SK-N-SH (cell line): Measurements from ENCODE around the gene LANCL2. TPM values are rescaled to one million over a fixed set of nuclear protein-coding genes. Genes with fewer than 3 reads are reported as not detected.

ENCODE experiments used
- CTCF ChIA-PET: fragments of 300-600, 350-600 bp; formaldehyde crosslinking; extraction: SDS; loops from one replicate; lab custom pipeline; 2021; lab: Yijun Ruan, JAX
- POLR2A ChIA-PET: fragments of 350-600 bp; sonication (Branson Sonifier 250); formaldehyde crosslinking; extraction: SDS; loops from one replicate; lab custom pipeline; 2020; ENCODE audit warnings: antibody characterized with exemption, inconsistent platforms; lab: Yijun Ruan, JAX
- DNase-seq: peaks from one replicate; pipeline ENCODE4 v3.0.0; 2012
- H2AFZ ChIP-seq: fragments of 200-600 bp; sonication (generic); 2 replicates; pipeline ENCODE4 v1.8.1; 2016; ENCODE audit warnings: antibody characterized with exemption, mild to moderate bottlenecking, low read depth
- H3F3A ChIP-seq: fragments of 200-600 bp; sonication (generic); replicated peaks from 2 replicates; pipeline ENCODE3; 2016; ENCODE audit warnings: antibody characterized with exemption, mild to moderate bottlenecking; ENCODE audit not compliant: insufficient read depth
- H3K27ac ChIP-seq, 2 experiments: fragments of 200-500 bp in 1 of 2; fragments of 200-600 bp in 1 of 2; sonication (Bioruptor generic) in 1 of 2; sonication (generic), shearing (Covaris generic) in 1 of 2; 2 replicates each; pipeline versions ENCODE4 v1.5.1 to v1.6.1; 2014 to 2016; ENCODE audit warnings: low read depth in 2 of 2, inconsistent platforms in 1 of 2, low read length in 1 of 2, mild to moderate bottlenecking in 1 of 2, mixed read lengths in 1 of 2
- H3K27me3 ChIP-seq: fragments of 200-600 bp; sonication (generic), shearing (Covaris generic); 2 replicates; pipeline ENCODE4 v1.6.1; 2016; ENCODE audit warnings: mixed run types; ENCODE audit not compliant: insufficient read depth
- H3K36me3 ChIP-seq, 2 experiments: fragments of 200-500 bp in 1 of 2; fragments of 200-600 bp in 1 of 2; sonication (Bioruptor generic) in 1 of 2; sonication (generic) in 1 of 2; replicated peaks in 1 of 2; 2 replicates each; pipeline versions ENCODE3 to v1.5.1; 2014 to 2016; ENCODE audit warnings: low read length in 1 of 2, mild to moderate bottlenecking in 1 of 2; ENCODE audit not compliant: insufficient read depth in 2 of 2, control insufficient read depth in 1 of 2
- H3K4me1 ChIP-seq, 2 experiments: fragments of 200-500 bp in 1 of 2; fragments of 200-600 bp in 1 of 2; sonication (Bioruptor generic) in 1 of 2; sonication (generic), shearing (Covaris generic) in 1 of 2; 2 replicates each; pipeline versions ENCODE4 v1.5.1 to v1.6.1; 2014 to 2016; ENCODE audit warnings: low read depth in 1 of 2, low read length in 1 of 2, mixed run types in 1 of 2; ENCODE audit not compliant: insufficient read depth in 2 of 2, control insufficient read depth in 1 of 2
- H3K4me2 ChIP-seq: fragments of 200-600 bp; sonication (generic), shearing (Covaris generic); 2 replicates; pipeline ENCODE4 v1.6.1; 2017; ENCODE audit warnings: mixed run types
- H3K4me3 ChIP-seq, 2 experiments: fragments of 200-500 bp in 1 of 2; fragments of 200-600 bp in 1 of 2; sonication (Bioruptor generic) in 1 of 2; sonication (generic), shearing (Covaris generic) in 1 of 2; 2 replicates each; pipeline versions ENCODE4 v1.5.1 to v1.8.1; 2014 to 2016; ENCODE audit warnings: low read depth in 2 of 2, inconsistent platforms in 1 of 2, low read length in 1 of 2, mild to moderate bottlenecking in 1 of 2, mixed read lengths in 1 of 2, moderate library complexity in 1 of 2
- H3K79me2 ChIP-seq: fragments of 200-600 bp; sonication (generic); 2 replicates; pipeline ENCODE4 v1.8.1; 2017; ENCODE audit warnings: mild to moderate bottlenecking; ENCODE audit not compliant: insufficient read depth
- H3K9ac ChIP-seq: fragments of 200-600 bp; sonication (generic); 2 replicates; pipeline ENCODE4 v1.6.1; 2017; ENCODE audit warnings: mixed run types
- H3K9me2 ChIP-seq: fragments of 200-600 bp; sonication (generic); 2 replicates; pipeline ENCODE4 v1.6.1; 2017; ENCODE audit warnings: mixed run types
- H3K9me3 ChIP-seq: fragments of 200-600 bp; sonication (generic); 2 replicates; pipeline ENCODE4 v1.6.1; 2017; ENCODE audit warnings: mixed run types, mild to moderate bottlenecking, moderate library complexity
- H4K20me1 ChIP-seq: fragments of 200-600 bp; sonication (generic); 2 replicates; pipeline ENCODE4 v1.6.1; 2017; ENCODE audit warnings: mild to moderate bottlenecking, mixed run types; ENCODE audit not compliant: insufficient read depth
- CHD2 ChIP-seq: fragments of 150-350 bp; IDR thresholded peaks from 2 replicates; pipeline ENCODE4 v1.6.1; 2018; ENCODE audit warnings: low read length; ENCODE audit not compliant: partially characterized antibody
- ELF1 ChIP-seq: IDR thresholded peaks from 2 replicates; pipeline ENCODE4 v1.4.0; 2012
- EZH2phosphoT487 ChIP-seq: fragments of 200-600 bp; sonication (generic); IDR thresholded peaks from 2 replicates; pipeline ENCODE4 v1.6.1; 2017; ENCODE audit warnings: low read depth, mixed run types, mild to moderate bottlenecking, antibody characterized with exemption, moderate library complexity, borderline replicate concordance
- FOXJ3 ChIP-seq: sonication (generic); formaldehyde crosslinking; IDR thresholded peaks from 2 replicates; pipeline ENCODE4 v1.5.1; 2020; ENCODE audit warnings: mild to moderate bottlenecking, missing genetic modification reagents
- GABPA ChIP-seq: IDR thresholded peaks from 2 replicates; pipeline ENCODE4 v1.4.0; 2012; ENCODE audit warnings: low read depth, mild to moderate bottlenecking
- GATA2 ChIP-seq: sonication (generic); formaldehyde crosslinking; IDR thresholded peaks from 2 replicates; pipeline ENCODE4 v1.5.0; 2020; ENCODE audit warnings: mild to moderate bottlenecking, missing genetic modification reagents
- MXI1 ChIP-seq: IDR thresholded peaks from 2 replicates; pipeline ENCODE4 v1.6.1; 2012; ENCODE audit warnings: mild to moderate bottlenecking, low read depth, low read length, improper control_type of control experiment
- PBX3 ChIP-seq: IDR thresholded peaks from 2 replicates; pipeline ENCODE4; 2012
- RAD21 ChIP-seq: IDR thresholded peaks from 2 replicates; pipeline ENCODE4 v1.6.1; 2012; ENCODE audit warnings: mild to moderate bottlenecking, low read length
- RCOR1 ChIP-seq: fragments of 150-350 bp; IDR thresholded peaks from 2 replicates; pipeline ENCODE4 v1.6.1; 2017; ENCODE audit warnings: antibody characterized with exemption, low read length
- SIN3A ChIP-seq: IDR thresholded peaks from 2 replicates; pipeline ENCODE4 v1.6.1; 2012; ENCODE audit warnings: low read depth, mild to moderate bottlenecking, low read length, moderate library complexity, borderline replicate concordance
- TAF1 ChIP-seq: IDR thresholded peaks from 2 replicates; pipeline ENCODE4 v1.6.1; 2012; ENCODE audit warnings: low read depth, mild to moderate bottlenecking, low read length, moderate library complexity, borderline replicate concordance
- TCF12 ChIP-seq: IDR thresholded peaks from 2 replicates; pipeline ENCODE4 v1.4.0; 2012
- USF1 ChIP-seq: IDR thresholded peaks from 2 replicates; pipeline ENCODE4 v1.4.0; 2012; ENCODE audit warnings: low read depth, borderline replicate concordance
- USF2 ChIP-seq: fragments of 150-350 bp; IDR thresholded peaks from 2 replicates; pipeline ENCODE4 v1.6.1; 2017; ENCODE audit warnings: antibody characterized with exemption, low read length, low read depth, borderline replicate concordance
- YY1 ChIP-seq: IDR thresholded peaks from 2 replicates; pipeline ENCODE4 v1.4.0; 2012; ENCODE audit warnings: low read depth, mild to moderate bottlenecking
- WGBS: methylation state at CpG from one replicate; pipeline ENCODE4 v1.1.6; 2017; ENCODE audit warnings: low lambda C conversion rate; 5-methylcytosine and 5-hydroxymethylcytosine counted together
- polyA plus RNA-seq, 3 experiments: library from polyadenylated mRNA; depleted of rRNA; stranded (reverse); fragments of >200 nt; gene quantifications; 2 replicates each; pipeline ENCODE4 v1.2.3, GENCODE V29; 2012

The LANCL2 gene
- polyA plus RNA-seq, 1 of the 3 experiments (the other 2 are of a cell fraction), result 36.7 TPM

- TF ChIP-seq TCF12, result no peak
- no peak for TF ChIP-seq USF2
- TF ChIP-seq CHD2, result no peak
- no peak for TF ChIP-seq TAF1
- no peak for TF ChIP-seq USF1
- TF ChIP-seq MXI1, result no peak
- TF ChIP-seq YY1, result no peak
- no peak for TF ChIP-seq SIN3A
- TF ChIP-seq EZH2phosphoT487, result no peak
- no peak for TF ChIP-seq ELF1
- no peak overlapping the region for H3K4me2 ChIP-seq
- POLR2A ChIA-PET, result no interaction called here
- no peaks in the 10 kb centered on the region for H3K4me1 ChIP-seq
- CTCF ChIA-PET, result no interaction called here
- H3K4me3 ChIP-seq, result no peak overlapping the region
- peaks cover 4% of the 10 kb centered on the region for H3F3A ChIP-seq
- H3K9me3 ChIP-seq, result peaks cover 13% of the 10 kb centered on the region; the same call in 1 of the 2 replicates
- H3K36me3 ChIP-seq, result peaks cover 17 to 70% of the 10 kb centered on the region in 2 experiments
- H3K27ac ChIP-seq, result no peak overlapping the region
- peak; percentile 4 for DNase-seq
- no peaks in the 10 kb centered on the region for H3K27me3 ChIP-seq
- peaks cover 4% of the 10 kb centered on the region; the same call in 1 of the 2 replicates for H3K79me2 ChIP-seq
- no peaks in the 10 kb centered on the region for H4K20me1 ChIP-seq
- no peaks in the 10 kb centered on the region for H3K9me2 ChIP-seq
- no peak overlapping the region for H2AFZ ChIP-seq
- 90% methylated on average over 2 of the region's 2 CpGs for WGBS
- H3K9ac ChIP-seq, result no peak overlapping the region
These were observed 99.3 kb downstream of the LANCL2 start for GRCh38 chr7:55464422-55464821.

GRCh38 chr7:55465691-55466090 lies 100.6 kb downstream of the LANCL2 start:
- WGBS, result 97% methylated on average over 2 of the region's 2 CpGs
- no peak overlapping the region for H3K9ac ChIP-seq
- peaks cover 4% of the 10 kb centered on the region; the same call in 1 of the 2 replicates for H3K79me2 ChIP-seq
- peaks cover 6% of the 10 kb centered on the region; the same call in 1 of the 2 replicates for H3K9me3 ChIP-seq
- no peak for DNase-seq
- H3K27me3 ChIP-seq, result no peaks in the 10 kb centered on the region
- no peak for TF ChIP-seq ELF1
- TF ChIP-seq PBX3, result no peak
- TF ChIP-seq GABPA, result no peak
- TF ChIP-seq EZH2phosphoT487, result no peak
- no peak for TF ChIP-seq RAD21
- no peak for TF ChIP-seq SIN3A
- no peak for TF ChIP-seq GATA2 (CRISPR knock-in tag)
- TF ChIP-seq RCOR1, result no peak
- TF ChIP-seq FOXJ3 (CRISPR knock-in tag), result no peak
- TF ChIP-seq YY1, result no peak
- TF ChIP-seq, all 33 proteins: peak for 0
- H3K36me3 ChIP-seq, result peaks cover 17 to 64% of the 10 kb centered on the region in 2 experiments
- H3K9me2 ChIP-seq, result no peaks in the 10 kb centered on the region
- ChIA-PET POLR2A (no interaction called here), CTCF (no interaction called here)
- no peak overlapping the region for H3K4me2 ChIP-seq
- H3K4me3 ChIP-seq, result no peak overlapping the region
- H2AFZ ChIP-seq, result no peak overlapping the region
- no peak overlapping the region for H3K27ac ChIP-seq
- peaks cover 4% of the 10 kb centered on the region for H3F3A ChIP-seq
- no peaks in the 10 kb centered on the region for H4K20me1 ChIP-seq
- H3K4me1 ChIP-seq, result no peaks in the 10 kb centered on the region
